COR-L47 (cell line): ENCODE measurements around the gene DDX10.
"Not testable (repeated sequence)": the region's sequence is repeated elsewhere in the genome, so short reads cannot be mapped to it uniquely, and the experiment has no call there.

Experiments used
- DNase-seq: peaks from one replicate; lab custom pipeline; 2025; lab: John Stamatoyannopoulos, UW

DDX10 gene

DNA sequence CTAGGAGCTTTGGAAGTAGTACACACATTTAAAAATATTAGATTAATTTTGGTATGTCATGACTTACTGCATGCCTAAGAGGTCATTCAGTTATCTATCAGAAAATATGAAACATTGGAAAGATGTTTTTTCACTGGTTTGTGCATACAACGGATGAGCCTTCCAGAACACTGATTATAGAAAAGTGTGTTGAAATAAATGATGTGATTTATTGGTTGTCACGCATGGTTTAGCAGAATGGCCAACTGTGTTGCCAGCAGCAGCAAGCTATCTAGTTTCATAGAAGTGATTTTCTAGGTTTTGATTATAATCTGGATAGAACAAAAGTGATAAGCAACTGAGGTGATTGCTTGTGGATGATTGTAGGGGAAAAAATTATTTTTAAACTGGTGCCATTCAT is 53.6 kb downstream of the DDX10 start:
- no peak for DNase-seq

DNA sequence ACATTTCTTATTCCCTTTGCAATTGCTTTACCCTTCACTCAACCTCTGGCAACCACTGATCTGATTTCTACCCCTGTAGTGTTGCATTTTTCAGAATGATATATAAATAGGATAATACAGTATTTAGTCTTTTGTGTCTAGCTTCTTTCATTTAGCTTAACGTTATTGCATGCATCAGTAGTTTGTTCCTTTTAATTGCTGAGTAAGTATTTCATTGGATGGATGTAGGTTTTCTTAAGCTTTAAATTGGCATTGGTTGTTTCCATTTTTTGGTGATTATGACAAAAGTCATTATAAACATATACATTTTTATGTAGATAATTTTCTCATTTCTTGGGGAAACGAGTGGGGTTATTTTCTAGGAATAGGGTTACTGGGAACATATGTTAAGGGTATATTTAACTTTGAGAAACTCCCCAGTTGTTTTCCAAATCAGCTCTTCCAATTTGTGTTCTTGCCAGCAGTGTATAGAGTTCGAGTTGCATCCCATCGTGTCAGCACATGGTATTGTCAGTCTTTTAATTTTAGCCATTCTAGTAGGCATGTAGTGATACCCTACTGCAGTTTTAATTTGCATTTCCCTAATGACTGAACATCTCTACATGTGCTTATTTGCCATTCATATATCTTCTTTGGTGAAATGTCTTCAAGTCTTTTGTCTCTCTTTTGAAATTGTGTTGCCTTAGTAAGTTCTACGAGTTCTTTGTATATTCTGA is 60.3 kb downstream of the DDX10 start:
- no peak for DNase-seq

DNA sequence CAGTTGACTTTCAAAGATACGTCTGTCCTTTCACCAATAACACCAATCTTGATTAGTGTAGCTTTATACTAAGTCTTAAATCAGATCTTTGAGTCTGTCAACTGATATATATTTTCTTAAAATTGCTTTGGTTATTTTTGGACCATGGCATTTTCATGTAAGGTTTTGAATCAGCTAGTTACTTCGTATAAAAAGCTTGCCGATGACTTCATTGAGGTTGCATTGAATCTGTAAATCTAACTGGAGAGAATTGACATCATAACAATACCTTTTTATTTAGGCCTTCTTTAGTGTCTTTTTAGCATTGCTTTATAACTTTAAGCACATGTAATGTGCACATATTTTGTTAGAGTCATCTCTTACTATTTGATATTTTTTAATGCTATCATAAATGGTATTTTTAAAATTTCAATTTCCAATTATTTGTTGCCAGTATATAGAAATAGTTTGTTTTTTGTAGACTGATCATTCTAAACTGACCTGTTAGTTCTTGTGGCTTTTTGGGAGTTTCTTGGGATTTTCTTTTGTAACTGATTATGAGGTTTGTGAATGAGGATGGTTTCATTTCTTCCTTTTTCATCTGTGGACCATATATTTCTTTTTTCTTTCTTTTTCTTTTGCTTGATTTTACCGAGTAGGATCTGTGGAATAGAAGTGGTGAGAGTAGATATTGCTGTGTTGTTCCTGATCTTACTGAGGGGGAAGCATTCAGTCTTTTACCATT is 61.4 kb downstream of the DDX10 start:
- no peak for DNase-seq

- DNase-seq, result no peak
Measured at GRCh38 chr11:108727665-108728064, 62.8 kb downstream of the DDX10 start.

DNA sequence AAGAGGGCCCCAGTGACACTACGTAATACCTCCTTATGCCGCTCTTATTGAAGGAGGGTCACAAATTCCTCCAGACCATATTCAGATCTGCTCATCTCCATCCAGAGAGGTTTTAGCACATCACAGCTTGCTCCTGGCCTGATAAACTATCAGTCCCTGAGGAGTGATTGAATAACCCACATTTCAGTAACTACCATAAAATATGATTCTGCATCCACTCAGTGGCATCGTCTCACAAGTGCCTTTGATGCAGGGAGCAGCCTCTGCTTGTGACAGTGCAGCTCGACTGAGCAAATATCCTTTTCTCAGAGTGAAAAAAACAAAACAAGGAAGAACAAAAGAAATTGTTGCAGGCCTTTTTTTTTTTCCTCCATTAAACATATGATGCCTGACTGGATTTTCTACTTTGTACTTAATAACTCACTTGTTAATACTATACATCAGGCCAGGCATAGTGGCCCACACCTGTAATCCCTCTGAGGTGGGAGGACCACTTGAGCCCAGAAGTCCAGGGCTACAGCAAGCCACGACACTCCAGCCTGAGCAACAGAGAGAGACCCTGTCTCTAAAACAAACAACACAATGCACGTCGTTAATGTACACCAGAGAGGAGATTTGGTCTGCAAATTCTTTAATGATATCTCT is 64.5 kb downstream of the DDX10 start:
- no peak for DNase-seq

GRCh38 chr11:108732395-108732794 is 67.5 kb downstream of the DDX10 start:
- peak; percentile 74 for DNase-seq

GRCh38 chr11:108733479-108734116 is 68.7 kb downstream of the DDX10 start:
- DNase-seq, result no peak

- no peak for DNase-seq
Measured at GRCh38 chr11:108734283-108734682, 69.4 kb downstream of the DDX10 start.

DNA sequence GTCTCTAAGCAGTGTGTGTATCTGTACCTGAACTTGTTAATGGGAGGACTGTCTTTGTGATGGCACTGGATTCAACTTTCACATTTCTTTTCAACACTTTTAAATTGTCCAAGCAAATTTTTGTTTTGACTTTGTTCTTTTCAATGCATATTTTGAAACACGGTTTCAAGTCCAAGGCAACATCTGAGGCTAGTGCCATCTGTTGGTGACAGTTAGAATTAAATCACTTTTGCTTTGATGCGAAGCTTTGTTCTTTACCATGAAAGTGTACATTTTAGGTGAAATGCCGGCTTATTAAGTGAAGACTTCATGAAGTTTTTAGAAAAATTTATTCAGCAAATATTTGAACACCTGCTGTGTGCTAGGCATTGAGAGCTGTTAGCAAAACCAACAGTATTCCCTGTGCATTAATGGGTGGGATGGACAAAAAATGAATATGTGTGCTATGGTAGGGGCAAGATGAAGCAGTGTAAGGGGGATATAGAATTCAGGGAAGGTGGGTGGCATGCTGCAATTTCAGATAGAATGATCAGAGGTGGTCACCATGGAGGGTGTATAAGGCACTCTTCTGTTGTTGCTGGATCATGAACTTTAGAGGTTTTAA is 70.2 kb downstream of the DDX10 start:
- no peak for DNase-seq

GRCh38 chr11:108740132-108740531 is 75.3 kb downstream of the DDX10 start:
- DNase-seq, result not testable (repeated sequence)

- no peak for DNase-seq
Measured at GRCh38 chr11:108743851-108744250, 79.0 kb downstream of the DDX10 start.

GRCh38 chr11:108748968-108749367 is 84.1 kb downstream of the DDX10 start:
- DNase-seq, result no peak

DNA sequence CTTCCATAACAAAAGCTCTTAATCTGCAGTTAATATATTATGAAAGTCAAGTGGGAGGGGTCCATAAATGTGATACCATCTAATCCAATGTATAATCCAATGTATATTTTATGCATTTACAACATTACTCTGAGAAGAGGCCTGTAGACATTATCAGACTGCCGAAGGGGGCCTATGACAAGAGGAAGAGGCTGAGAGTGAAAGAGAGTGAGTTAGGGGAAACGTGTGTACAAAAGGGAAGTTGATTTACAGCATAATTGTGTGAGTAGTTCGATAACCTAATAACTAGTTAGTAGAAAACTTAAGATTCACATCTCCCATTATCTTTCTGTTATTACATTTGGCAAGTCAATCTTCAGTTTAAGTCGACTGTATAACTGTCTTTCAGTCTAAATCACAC is 86.6 kb downstream of the DDX10 start:
- DNase-seq, result no peak

DNA sequence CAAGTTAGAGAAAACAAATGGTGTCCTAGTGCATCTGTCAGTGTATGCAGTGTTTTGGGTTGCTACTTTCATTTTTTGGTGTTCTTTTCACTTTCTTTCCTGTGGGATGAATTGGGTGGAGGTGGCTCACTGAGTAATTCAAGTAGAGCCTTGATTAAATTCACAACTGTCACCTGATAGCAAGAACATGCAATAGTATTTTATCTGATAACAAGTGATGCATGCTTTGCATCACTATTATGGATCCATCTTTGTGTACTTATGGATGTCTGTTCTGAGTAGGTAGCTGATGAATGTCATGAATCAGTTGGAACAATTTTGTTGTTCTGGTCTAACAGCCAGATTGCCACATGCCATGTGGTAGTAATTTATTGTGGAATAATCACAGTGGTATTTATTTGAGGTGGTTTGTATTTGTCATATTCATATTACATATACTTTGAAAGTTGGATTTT is 87.5 kb downstream of the DDX10 start:
- DNase-seq, result no peak

DNA sequence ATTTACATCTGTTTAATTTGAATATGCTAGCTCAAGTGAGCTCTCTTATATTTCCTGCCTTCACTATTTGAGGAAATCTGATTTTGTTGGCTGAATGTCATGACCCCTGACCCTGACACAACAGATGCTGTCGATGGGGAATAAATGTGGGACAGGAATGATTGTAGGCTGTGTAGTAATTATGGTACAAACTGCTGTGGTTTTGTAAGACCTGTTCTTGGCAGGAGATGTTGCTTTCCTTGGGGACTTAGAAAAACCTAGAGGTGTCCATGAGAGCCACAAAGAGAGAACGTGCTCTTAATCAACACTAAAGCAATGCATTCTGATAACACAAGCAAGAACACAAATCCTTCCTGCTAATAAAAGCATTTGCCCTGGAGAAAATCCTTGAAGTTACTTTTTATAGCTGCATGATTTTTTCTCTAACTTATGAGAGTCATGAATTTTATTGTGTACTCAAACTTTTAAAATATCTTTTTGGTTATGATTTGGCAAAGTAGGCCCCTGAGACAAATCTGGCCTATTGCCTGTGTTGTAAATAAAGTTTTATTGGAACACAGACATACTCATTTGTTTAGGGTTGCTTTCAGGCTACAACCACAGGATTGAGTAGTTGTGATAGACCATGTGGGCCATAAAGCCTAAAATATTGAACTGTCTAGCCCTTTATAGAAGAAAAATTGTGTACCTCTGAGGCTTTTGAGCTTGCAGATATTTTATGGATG is 90.2 kb downstream of the DDX10 start:
- no peak for DNase-seq

GRCh38 chr11:108757630-108758029 is 92.8 kb downstream of the DDX10 start:
- DNase-seq, result no peak

DNA sequence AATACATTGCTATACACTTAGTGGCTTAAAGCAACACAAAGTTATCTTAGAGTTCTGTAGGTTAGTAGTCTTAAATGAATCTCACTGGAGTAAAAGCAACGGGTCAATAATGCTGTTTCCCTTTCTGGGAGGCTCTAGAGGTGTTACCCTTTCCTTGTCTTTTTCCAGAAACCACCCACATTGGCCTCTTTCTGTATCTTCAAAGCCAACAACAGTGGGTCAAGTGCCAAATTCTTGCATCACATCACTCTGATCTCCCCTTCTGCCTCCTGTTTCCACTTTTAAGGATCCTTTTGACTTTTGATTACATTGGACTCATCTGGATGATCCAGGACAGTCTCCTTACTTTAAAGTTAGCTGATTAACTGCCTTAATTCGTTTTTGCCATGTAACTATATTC is 93.6 kb downstream of the DDX10 start:
- DNase-seq, result no peak

DNA sequence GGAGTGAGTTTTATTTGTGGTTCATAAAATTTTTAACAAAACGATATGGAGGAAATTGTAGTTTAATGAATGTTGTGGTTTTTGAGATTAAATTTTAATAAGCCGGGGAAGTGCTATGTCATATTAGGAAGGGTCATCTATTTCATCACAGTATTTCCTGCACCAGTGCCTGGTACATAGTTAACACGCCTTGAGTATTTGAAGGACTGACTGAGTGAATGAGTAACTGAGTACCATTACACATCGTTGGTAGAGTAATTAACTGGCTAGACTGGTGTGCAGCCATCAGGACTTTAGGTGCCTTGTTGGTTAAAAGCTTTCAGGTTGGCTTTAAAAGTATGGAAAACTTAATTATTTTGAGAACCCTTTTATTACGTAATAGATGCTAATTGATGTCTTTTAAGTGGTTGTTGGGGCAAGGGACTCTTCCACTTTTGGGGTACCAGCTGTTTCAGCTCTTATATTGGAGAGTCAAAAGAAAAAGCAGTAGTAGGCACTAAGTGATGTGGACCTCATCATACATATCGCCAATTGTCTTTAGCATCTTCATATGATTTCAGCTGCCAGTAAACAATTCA is 101.8 kb downstream of the DDX10 start:
- DNase-seq, result no peak

GRCh38 chr11:108768370-108768769 is 103.5 kb downstream of the DDX10 start:
- DNase-seq, result no peak

DNA sequence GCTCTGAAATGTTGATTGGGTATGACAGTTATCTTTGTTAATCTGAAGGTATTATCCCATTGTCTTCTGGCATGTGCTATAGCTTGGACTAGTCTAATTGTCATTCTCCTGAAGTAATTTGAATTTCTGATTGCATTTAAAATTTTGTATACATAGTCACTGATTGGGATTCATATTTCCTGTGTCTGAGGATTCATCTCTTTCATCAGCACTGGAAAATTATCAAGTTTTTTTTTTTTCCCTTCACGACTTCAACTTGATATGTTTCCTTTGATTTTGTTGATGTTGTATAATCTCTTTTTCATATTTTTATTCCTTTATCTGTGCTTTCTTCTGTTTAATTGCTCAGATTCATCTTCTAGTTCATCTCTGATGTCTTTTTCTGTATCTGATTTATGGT is 104.1 kb downstream of the DDX10 start:
- no peak for DNase-seq

- DNase-seq, result no peak
Measured at GRCh38 chr11:108774037-108774730, 109.3 kb downstream of the DDX10 start.
